ENCODE measurements around the gene RPAIN.

The RPAIN gene, protein sequence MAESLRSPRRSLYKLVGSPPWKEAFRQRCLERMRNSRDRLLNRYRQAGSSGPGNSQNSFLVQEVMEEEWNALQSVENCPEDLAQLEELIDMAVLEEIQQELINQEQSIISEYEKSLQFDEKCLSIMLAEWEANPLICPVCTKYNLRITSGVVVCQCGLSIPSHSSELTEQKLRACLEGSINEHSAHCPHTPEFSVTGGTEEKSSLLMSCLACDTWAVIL

DNA sequence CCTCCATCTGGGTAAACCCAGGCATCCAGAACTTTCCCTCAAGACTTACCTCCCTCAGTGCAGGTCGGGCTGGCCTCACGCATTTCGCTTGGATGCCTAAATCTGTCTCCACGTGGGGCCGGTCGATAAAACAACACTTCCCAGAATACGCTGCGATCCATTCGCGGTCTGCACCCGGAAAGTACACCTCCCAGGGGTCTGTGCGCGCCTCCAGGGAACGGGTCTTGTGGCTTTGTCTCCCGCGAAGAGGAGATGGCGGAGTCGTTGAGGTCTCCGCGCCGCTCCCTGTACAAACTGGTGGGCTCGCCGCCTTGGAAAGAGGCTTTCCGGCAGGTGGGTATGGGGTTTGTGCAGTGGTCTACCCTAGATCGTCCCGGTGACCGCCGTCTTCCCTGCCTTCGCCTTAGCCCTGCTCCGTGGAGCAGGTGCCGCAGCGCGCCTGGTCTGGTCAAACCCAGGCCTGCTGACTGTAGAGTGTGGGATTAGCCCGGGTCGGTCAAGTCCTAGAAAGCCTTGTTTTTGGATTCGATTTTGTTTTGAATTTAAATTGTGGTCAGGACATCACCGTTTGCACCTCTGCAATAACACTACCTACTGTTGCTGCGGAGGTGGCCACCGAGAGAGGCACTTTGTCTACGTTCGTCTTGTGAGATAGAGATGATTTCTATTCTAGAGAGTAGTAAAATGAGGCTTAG is at the start of gene RPAIN:
Gene RPAIN, plus strand, starts transcription at position 224 of the 695 bp plus-strand sequence. Its CDS starts 29 bp downstream, at position 253.
- DNase-seq (ENCODE audit: low read depth, low spot score) = no peak

DNA sequence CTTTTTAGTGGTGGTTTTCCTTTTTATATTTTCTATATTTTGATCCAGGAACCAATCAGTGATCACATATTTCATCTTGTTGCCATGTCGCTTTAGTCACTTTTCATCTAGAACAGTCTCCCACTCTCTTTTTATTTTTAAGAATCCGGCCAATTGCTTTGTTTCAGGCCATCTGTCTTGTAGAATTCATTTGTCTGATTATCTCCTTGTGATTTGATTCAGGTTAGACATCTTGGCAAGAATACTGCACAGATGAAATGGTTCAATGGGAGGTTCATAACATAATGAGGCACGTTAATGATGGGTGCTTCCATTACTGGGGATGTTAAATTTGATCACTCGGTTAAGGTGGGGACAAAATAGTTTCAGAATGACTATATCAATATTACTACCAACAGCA is 49.6 kb upstream of the RPAIN start:
- no peak for DNase-seq (ENCODE audit: low read depth, low spot score)

DNA sequence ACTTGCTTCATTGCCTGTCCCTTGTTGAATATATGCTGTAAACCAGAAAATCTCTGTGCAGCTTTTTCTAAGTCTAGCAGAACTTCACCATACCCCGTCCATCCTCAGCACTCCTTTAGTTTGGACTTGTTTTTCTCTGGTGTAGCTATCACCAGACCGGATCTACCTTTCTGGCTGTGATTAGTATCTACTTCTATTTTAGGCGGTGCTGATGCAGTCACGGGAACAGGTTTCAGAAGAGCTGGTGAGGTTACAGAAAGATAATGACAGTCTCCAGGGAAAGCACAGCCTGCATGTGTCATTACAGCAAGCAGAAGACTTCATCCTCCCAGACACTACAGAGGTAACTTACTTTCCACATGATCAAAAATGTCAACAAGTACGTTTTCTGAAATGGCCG is 46.9 kb upstream of the RPAIN start:
- no peak for DNase-seq (ENCODE audit: low read depth, low spot score)

- DNase-seq (ENCODE audit: low read depth, low spot score) = no peak
Observed at GRCh38 chr17:5378566-5379207, 41.3 kb upstream of the RPAIN start.

GRCh38 chr17:5379351-5380107 is 40.5 kb upstream of the RPAIN start:
- DNase-seq (ENCODE audit: low read depth, low spot score) = no peak

DNA sequence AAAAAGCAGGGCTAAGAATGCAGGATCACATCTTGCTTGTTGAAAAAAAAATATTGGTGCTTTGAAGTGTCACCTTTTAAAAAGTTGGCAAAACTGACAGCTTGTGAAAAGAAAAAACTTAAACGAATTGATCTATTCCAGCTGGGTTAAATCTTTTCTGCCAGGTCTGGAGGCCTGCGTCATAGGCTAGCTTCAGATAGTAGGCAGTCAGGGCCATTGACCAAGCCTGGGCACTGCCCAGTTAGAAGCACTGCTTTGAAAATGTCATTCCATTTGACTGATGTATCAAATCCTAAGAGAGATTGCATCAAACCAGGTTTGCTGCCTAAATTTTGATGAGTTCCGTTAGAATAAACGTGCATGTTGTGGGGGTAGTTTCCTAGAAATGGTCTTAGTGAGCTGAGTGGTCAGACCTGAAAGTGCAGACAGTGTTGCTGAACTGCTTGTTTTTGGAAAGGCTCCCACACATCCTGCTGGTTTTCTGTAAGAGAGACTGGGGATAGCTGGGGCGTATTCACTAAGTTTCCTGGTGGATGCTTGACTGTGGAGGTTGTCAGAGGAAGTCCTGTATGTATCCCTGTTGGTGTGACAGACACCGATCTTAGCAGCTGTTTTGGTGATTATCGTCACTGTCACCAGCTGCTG is 39.4 kb upstream of the RPAIN start:
- DNase-seq (ENCODE audit: low read depth, low spot score) = no peak

GRCh38 chr17:5381542-5381941 is 38.4 kb upstream of the RPAIN start:
- DNase-seq (ENCODE audit: low read depth, low spot score) = no peak

GRCh38 chr17:5391678-5392077 is 28.3 kb upstream of the RPAIN start:
- no peak for DNase-seq (ENCODE audit: low read depth, low spot score)

DNA sequence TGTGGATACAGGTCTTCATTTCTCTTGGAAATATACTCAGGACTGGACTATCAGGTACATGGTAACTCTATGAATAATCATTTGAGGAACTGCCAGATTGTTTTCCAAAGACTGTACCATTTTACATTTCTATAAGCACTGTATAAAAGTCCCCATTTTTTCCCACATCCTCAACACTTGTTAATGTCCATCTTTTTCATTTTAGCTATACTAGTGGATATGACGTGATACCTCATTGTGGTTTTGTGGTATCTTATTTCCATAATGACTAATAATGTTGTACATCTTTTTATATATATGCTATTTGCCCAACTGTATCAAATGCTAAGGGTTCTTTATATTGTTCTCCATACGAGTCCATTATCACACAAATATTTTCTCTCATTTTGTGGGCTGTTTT is 23.4 kb upstream of the RPAIN start:
- no peak for DNase-seq (ENCODE audit: low read depth, low spot score)

DNA sequence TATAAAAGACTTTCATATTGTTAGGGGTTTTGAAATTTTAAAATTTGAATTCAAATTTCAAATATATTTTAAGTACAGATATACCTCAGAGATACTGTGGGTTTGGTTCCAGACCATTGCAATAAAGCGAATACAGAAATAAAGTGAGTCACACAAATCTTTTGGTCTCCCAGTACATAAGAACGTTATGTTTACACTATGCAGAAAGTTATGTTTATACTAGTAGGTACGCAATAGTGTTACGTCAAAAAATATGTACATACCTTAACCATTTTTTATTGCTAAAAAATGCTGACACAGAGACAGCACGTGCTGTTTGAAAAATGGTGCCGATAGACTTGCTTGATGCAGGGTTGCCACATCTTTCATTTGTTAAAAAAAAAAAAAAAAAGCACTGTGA is 20.2 kb upstream of the RPAIN start:
- no peak for DNase-seq (ENCODE audit: low read depth, low spot score)

DNA sequence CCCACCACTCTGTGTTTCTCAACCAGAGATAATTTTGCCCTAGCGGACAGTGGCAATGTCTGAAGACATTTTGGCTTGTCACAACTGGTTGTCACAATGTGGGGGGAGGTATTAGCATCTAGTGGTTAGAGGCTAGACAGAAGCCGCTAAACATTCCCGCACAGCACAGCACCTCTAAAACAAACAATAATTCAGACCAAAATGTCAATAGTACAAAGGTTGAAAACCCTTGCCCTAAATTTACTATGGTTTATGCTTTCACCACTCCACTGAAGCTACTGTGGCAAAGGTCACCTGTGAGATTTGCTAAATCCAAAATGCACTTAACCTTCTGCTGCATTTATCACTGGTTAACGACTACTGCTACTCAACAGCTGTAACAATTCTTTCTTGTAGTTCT is 14.6 kb upstream of the RPAIN start:
- DNase-seq (ENCODE audit: low read depth, low spot score) = no peak

GRCh38 chr17:5408186-5408585 is 11.8 kb upstream of the RPAIN start:
- no peak for DNase-seq (ENCODE audit: low read depth, low spot score)

- no peak for DNase-seq (ENCODE audit: low read depth, low spot score)
Observed at GRCh38 chr17:5410594-5411272, 9.2 kb upstream of the RPAIN start.

DNA sequence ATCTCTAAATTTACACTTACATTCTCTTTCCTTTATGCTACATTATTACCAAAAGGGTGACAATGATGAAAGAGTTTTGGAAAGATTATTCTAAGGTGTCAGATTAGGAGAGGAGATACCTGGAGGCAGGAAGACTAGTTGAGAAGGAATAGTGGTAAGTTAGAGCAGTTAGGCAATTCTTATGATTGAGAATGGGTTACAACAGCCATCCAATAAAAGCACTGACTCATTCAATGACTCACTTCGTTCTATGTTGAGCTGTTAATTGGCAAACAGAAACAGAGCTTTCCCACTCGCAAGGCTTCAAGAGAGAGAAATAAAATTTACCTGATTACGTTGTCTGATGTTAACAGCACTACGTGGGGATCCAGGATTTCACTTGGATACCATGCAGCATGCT is 6.3 kb upstream of the RPAIN start:
- DNase-seq (ENCODE audit: low read depth, low spot score) = no peak

- no peak for DNase-seq (ENCODE audit: low read depth, low spot score)
Observed at GRCh38 chr17:5416901-5417300, 3.1 kb upstream of the RPAIN start.

- no peak for DNase-seq (ENCODE audit: low read depth, low spot score)
Observed at GRCh38 chr17:5418858-5419355, 1.1 kb upstream of the RPAIN start.

DNA sequence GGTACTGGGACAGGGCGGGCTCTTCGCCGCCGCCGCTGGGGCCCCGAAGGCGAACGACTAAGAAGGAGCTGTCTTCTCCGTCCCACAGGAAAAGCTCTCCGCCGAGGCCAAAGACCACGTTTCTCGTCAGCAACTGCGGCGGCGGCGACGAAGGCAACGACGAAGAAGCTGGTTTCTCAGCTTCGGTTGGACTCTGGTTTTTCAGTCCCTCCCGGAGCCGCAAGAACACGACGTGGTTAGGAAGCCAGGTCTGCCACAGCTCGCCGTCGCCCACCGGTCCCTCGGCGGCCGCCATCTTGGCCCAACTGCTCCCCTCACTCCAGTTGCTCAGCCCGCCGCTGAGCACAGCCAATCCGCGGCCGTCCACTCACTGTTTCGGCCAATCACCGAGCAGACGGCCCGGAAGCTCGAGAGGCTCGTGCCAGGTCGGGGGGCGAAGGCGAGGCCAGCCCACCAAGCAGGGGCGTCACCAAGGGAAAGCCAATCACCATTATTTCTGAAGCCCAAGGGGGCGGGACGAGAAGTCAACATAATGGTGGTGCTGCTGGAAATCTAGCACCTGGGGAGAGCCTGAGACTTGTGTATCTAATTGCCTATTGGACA is 525 bp upstream of the RPAIN start, which contains the start of gene NUP88:
Gene NUP88, minus strand, starts transcription at position 307 of the 603 bp plus-strand sequence. Its CDS starts 12 bp downstream, at position 295.
- DNase-seq (ENCODE audit: low read depth, low spot score) = peak; percentile 99

- DNase-seq (ENCODE audit: low read depth, low spot score) = no peak
Observed at GRCh38 chr17:5422505-5422904, 2.5 kb downstream of the RPAIN start.

- no peak for DNase-seq (ENCODE audit: low read depth, low spot score)
Observed at GRCh38 chr17:5424909-5425308, 4.9 kb downstream of the RPAIN start.

DNA sequence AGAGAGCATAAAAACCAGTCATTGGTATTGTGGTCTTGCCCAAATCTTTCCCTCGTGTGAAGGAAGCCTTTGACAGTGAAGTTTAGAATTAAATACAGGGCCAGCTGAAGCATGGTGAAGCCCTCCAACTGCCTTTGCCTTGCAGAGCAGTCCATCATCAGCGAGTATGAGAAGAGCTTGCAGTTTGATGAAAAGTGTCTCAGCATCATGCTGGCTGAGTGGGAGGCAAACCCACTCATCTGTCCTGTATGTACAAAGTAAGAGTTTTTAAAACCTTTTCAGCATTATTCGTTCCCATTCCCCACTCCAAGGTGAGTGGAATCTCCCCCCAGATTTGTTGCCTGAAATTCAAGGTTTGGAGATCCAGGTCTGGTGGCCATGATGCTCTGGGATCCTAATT is 5.8 kb downstream of the RPAIN start:
- no peak for DNase-seq (ENCODE audit: low read depth, low spot score)

All from ELF-1 (cell line).